HCT116 (cell line): ENCODE data around the gene FAM20B. TPM values are rescaled to one million over a fixed set of nuclear protein-coding genes. Genes with fewer than 3 reads are reported as not detected.
"Not testable (repeated sequence)": the region's sequence is repeated elsewhere in the genome, so short reads cannot be mapped to it uniquely, and the experiment has no call there.

Experiments used
- ATAC-seq: fragments of 200-7000 bp; cut with Tn5 transposase; 2 replicates; pipeline ENCODE4 v1.9.1; 2020; ENCODE audit warnings: mild to moderate bottlenecking, moderate library complexity
- BruUV-seq: library from RNA; stranded (reverse); fragments of 400-500 nt; replicated peaks from 2 replicates; lab custom pipeline; 2021; lab: Mats Ljungman, UMichigan
- CTCF ChIA-PET: fragments of 300-600 bp; sonication (Branson Sonifier 250); formaldehyde crosslinking; loops from one replicate; lab custom pipeline; 2021; ENCODE audit warnings: antibody characterized with exemption; lab: Charles Lee
- POLR2A ChIA-PET: fragments of 300-600, 350-600 bp; sonication (Branson Sonifier 250); formaldehyde crosslinking; loops from one replicate; lab custom pipeline; 2021; ENCODE audit warnings: antibody characterized with exemption; lab: Charles Lee
- RAD21 ChIA-PET, 2 experiments: fragments of 300-600 bp; sonication (Branson Sonifier 250); formaldehyde crosslinking; loops; one replicate each; lab custom pipeline; 2023; ENCODE audit warnings: low total read pairs in 2 of 2; ENCODE audit not compliant: uncharacterized antibody in 2 of 2, unreplicated experiment in 2 of 2, low non-redundant PET in 1 of 2; lab: Charles Lee
- DNase-seq: peaks from one replicate; pipeline ENCODE4 v3.0.0-alpha.2; 2010; ENCODE audit warnings: low read depth, low spot score
- H2AFZ ChIP-seq: fragments of 200-600 bp; shearing (Covaris generic), sonication (generic); 2 replicates; pipeline ENCODE4 v1.6.1; 2017; ENCODE audit warnings: low read depth, mixed run types, mixed read lengths, antibody characterized with exemption, low read length; ENCODE audit not compliant: poor library complexity, severe bottlenecking
- H3K27ac ChIP-seq: 2 replicates; pipeline ENCODE4 v1.5.1; 2012; ENCODE audit warnings: low read depth, low read length
- H3K27me3 ChIP-seq: fragments of 200-600 bp; sonication (generic); 2 replicates; pipeline ENCODE4 v1.6.1; 2016; ENCODE audit warnings: mixed run types, low read length, mixed read lengths; ENCODE audit not compliant: insufficient read depth
- H3K36me3 ChIP-seq, 2 experiments: fragments of 200-500 bp in 1 of 2; fragments of 200-600 bp in 1 of 2; sonication (Bioruptor generic) in 1 of 2; sonication (generic) in 1 of 2; 2 replicates each; pipeline versions ENCODE4 v1.5.1 to v1.6.1; 2014 to 2016; ENCODE audit warnings: low read length in 2 of 2, inconsistent platforms in 1 of 2, mixed read lengths in 1 of 2, mixed run types in 1 of 2; ENCODE audit not compliant: insufficient read depth in 2 of 2, control insufficient read depth in 1 of 2
- H3K4me1 ChIP-seq, 2 experiments: fragments of 200-600 bp in 1 of 2; sonication (generic) in 1 of 2; 2 replicates each; pipeline versions ENCODE4 v1.5.1 to v1.6.1; 2012 to 2017; ENCODE audit warnings: low read length in 2 of 2, inconsistent platforms in 1 of 2, mild to moderate bottlenecking in 1 of 2, mixed read lengths in 1 of 2, mixed run types in 1 of 2, moderate library complexity in 1 of 2; ENCODE audit not compliant: insufficient read depth in 2 of 2, control insufficient read depth in 1 of 2
- H3K4me2 ChIP-seq: fragments of 200-600 bp; sonication (generic); 2 replicates; pipeline ENCODE4 v1.6.1; 2017; ENCODE audit warnings: mixed run types, low read length, mixed read lengths
- H3K4me3 ChIP-seq, 2 experiments: fragments of 200-600 bp in 1 of 2; sonication (generic) in 1 of 2; replicated peaks in 1 of 2; 2 replicates each; pipeline ENCODE4 v1.5.1; 2011 to 2016; ENCODE audit warnings: low read length in 2 of 2, control low read depth in 1 of 2, low read depth in 1 of 2, mild to moderate bottlenecking in 1 of 2, mixed read lengths in 1 of 2, mixed run types in 1 of 2
- H3K79me2 ChIP-seq: fragments of 200-600 bp; sonication (generic); 2 replicates; pipeline ENCODE4 v1.6.1; 2017; ENCODE audit warnings: mild to moderate bottlenecking, mixed run types, low read length, moderate library complexity, mixed read lengths; ENCODE audit not compliant: insufficient read depth
- H3K9ac ChIP-seq: fragments of 200-600 bp; sonication (generic); 2 replicates; pipeline ENCODE4 v1.6.1; 2016; ENCODE audit warnings: low read length, mixed read lengths
- H3K9me2 ChIP-seq: fragments of 200-600 bp; sonication (generic), shearing (Covaris generic); 2 replicates; pipeline ENCODE4 v1.6.1; 2017; ENCODE audit warnings: mixed run types, mild to moderate bottlenecking, moderate library complexity; ENCODE audit not compliant: insufficient read depth
- H3K9me3 ChIP-seq, 2 experiments: fragments of 200-500 bp in 1 of 2; fragments of 200-600 bp in 1 of 2; sonication (Bioruptor generic) in 1 of 2; sonication (generic) in 1 of 2; 2 replicates each; pipeline ENCODE4 v1.6.1; 2014 to 2017; ENCODE audit warnings: low read length in 2 of 2, mixed read lengths in 2 of 2, inconsistent platforms in 1 of 2, low read depth in 1 of 2, mild to moderate bottlenecking in 1 of 2, mixed run types in 1 of 2, moderate library complexity in 1 of 2; ENCODE audit not compliant: control insufficient read depth in 1 of 2, insufficient read depth in 1 of 2
- H4K20me1 ChIP-seq: fragments of 200-600 bp; sonication (generic), shearing (Covaris generic); 2 replicates; pipeline ENCODE4 v1.6.1; 2017; ENCODE audit warnings: mixed run types, mild to moderate bottlenecking, moderate library complexity; ENCODE audit not compliant: insufficient read depth
- CBX3 ChIP-seq: IDR thresholded peaks from 2 replicates; pipeline ENCODE4 v1.6.1; 2012; ENCODE audit warnings: low read depth
- CEBPB ChIP-seq: IDR thresholded peaks from 2 replicates; pipeline ENCODE4 v1.6.1; 2012; ENCODE audit warnings: low read depth
- FOSL1 ChIP-seq: IDR thresholded peaks from 2 replicates; pipeline ENCODE4 v1.6.1; 2012; ENCODE audit warnings: low read depth
- RAD21 ChIP-seq: IDR thresholded peaks from 2 replicates; pipeline ENCODE4 v1.6.1; 2012; ENCODE audit warnings: low read depth, mild to moderate bottlenecking
- SIN3A ChIP-seq: IDR thresholded peaks from 2 replicates; pipeline ENCODE4 v1.6.1; 2012; ENCODE audit warnings: low read depth
- SRF ChIP-seq: IDR thresholded peaks from 2 replicates; pipeline ENCODE4 v1.6.1; 2012; ENCODE audit warnings: low read depth
- ZFX ChIP-seq: fragments of 450-650 bp; IDR thresholded peaks from 2 replicates; pipeline ENCODE4 v1.6.1; 2017
- intact Hi-C: fragments of 100-400 bp; cut with micrococcal nuclease; formaldehyde crosslinking; loops from 2 replicates; pipeline ENCODE4 v1.10.0; 2022
- total RNA-seq: library from RNA; stranded (reverse); gene quantifications from one replicate; pipeline ENCODE4 v1.2.1, GENCODE V29; 2021; ENCODE audit not compliant: unreplicated experiment
- TF ChIP-seq, protein P1 (sequence below): IDR thresholded peaks from 2 replicates; pipeline ENCODE4 v1.6.1; 2012; ENCODE audit warnings: low read depth
- TF ChIP-seq, protein P2 (sequence below): IDR thresholded peaks from 2 replicates; pipeline ENCODE4 v1.6.1; 2012

Gene FAM20B
- total RNA-seq, 1 experiment from 2014 or later: 36.7 TPM

DNA sequence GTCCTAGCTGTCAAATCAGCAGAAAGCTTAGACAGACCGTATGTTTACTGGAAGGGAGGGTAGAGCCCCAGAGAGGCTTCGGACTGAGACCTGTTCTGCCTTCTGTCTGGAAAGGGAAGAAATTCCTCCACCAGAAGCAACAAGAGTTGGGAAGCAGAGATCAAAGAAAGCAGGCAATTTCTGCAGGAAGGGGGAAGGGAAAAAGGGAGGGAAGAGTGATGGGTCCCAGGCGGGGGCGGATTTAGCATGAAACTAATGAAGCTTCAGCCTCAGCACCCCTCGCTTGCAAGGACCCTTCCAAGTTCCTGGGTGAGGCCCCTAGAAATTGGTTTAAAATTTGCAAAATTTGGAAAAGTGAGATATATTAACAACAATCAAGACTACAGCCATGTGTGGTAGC lies 26.6 kb upstream of the FAM20B start:
- BruUV-seq: no TSS peak
- Histone ChIP-seq H3K9me2 (no peaks in the 10 kb centered on the region), H3K36me3 (no peaks in the 10 kb centered on the region), H3K9me3 (no peaks in the 10 kb centered on the region), H3K79me2 (no peaks in the 10 kb centered on the region), H3K4me1 (peaks cover 0 to 11% of the 10 kb centered on the region in 2 experiments; a peak in 3 of 4 replicates), H3K27me3 (no peaks in the 10 kb centered on the region), H3K9ac (no peak overlapping the region), H3K4me3 (no peak overlapping the region), H3K27ac (no peak overlapping the region), H3K4me2 (no peak overlapping the region), H2AFZ (no peak overlapping the region), H4K20me1 (no peaks in the 10 kb centered on the region)
- ChIA-PET CTCF (no interaction called here), RAD21 (interaction anchor here in 1 of 2 experiments (0.7 kb wide), 1 partner anchor 394 kb away, joined by 4 read pairs; no protein-coding TSS in a partner anchor), POLR2A (no interaction called here)
- no peak for ATAC-seq
- intact Hi-C loops: no loop called here
- DNase-seq: no peak
- TF ChIP-seq ZFX (no peak), CBX3 (no peak), CEBPB (no peak), FOSL1 (no peak), SIN3A (no peak), SRF (no peak)
- TF ChIP-seq, protein P1, sequence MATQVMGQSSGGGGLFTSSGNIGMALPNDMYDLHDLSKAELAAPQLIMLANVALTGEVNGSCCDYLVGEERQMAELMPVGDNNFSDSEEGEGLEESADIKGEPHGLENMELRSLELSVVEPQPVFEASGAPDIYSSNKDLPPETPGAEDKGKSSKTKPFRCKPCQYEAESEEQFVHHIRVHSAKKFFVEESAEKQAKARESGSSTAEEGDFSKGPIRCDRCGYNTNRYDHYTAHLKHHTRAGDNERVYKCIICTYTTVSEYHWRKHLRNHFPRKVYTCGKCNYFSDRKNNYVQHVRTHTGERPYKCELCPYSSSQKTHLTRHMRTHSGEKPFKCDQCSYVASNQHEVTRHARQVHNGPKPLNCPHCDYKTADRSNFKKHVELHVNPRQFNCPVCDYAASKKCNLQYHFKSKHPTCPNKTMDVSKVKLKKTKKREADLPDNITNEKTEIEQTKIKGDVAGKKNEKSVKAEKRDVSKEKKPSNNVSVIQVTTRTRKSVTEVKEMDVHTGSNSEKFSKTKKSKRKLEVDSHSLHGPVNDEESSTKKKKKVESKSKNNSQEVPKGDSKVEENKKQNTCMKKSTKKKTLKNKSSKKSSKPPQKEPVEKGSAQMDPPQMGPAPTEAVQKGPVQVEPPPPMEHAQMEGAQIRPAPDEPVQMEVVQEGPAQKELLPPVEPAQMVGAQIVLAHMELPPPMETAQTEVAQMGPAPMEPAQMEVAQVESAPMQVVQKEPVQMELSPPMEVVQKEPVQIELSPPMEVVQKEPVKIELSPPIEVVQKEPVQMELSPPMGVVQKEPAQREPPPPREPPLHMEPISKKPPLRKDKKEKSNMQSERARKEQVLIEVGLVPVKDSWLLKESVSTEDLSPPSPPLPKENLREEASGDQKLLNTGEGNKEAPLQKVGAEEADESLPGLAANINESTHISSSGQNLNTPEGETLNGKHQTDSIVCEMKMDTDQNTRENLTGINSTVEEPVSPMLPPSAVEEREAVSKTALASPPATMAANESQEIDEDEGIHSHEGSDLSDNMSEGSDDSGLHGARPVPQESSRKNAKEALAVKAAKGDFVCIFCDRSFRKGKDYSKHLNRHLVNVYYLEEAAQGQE: no peak

DNA sequence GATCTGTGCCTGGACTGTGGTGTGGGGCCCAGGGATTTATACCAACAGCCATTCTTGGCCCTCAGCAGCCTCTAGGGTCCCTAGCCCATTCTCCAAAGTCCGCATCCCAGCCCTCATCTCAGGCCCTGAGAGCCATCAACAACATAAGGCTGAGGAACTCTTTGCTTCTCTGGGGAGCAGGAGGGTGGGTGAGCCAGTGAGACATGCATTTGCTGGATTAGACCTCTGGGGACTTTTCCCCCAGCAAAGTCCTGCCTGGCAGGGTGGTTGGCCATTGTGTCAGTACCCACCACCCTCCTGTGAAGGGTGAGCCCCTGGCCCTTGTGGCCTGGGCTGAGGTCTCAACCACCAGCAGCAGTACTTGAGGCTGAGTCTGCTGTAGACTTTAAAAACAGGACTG lies 24.2 kb upstream of the FAM20B start:
- BruUV-seq: no TSS peak
- ChIA-PET CTCF (interaction anchor here (1.8 to 3.7 kb wide), 4 partner anchors 16 to 500 kb away, joined by 5 to 26 read pairs (median 16); no protein-coding TSS in a partner anchor), POLR2A (no interaction called here), RAD21 (no interaction called here)
- Histone ChIP-seq H3K36me3 (no peaks in the 10 kb centered on the region), H3K79me2 (no peaks in the 10 kb centered on the region), H3K4me3 (no peak overlapping the region), H3K27ac (no peak overlapping the region), H3K4me2 (no peak overlapping the region), H3K9ac (no peak overlapping the region), H3K9me2 (no peaks in the 10 kb centered on the region), H3K4me1 (peaks cover 0 to 11% of the 10 kb centered on the region in 2 experiments; a peak in 3 of 4 replicates), H2AFZ (no peak overlapping the region), H4K20me1 (no peaks in the 10 kb centered on the region), H3K27me3 (no peaks in the 10 kb centered on the region), H3K9me3 (no peaks in the 10 kb centered on the region)
- TF ChIP-seq, protein P2, sequence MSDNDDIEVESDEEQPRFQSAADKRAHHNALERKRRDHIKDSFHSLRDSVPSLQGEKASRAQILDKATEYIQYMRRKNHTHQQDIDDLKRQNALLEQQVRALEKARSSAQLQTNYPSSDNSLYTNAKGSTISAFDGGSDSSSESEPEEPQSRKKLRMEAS: no peak
- no peak for TF ChIP-seq SRF
- TF ChIP-seq RAD21: no peak
- no peak for ATAC-seq
- intact Hi-C loops: loop anchor here (5.0 to 10.0 kb wide), 2 partner anchors 689 to 1057 kb away; no protein-coding TSS in a partner anchor
- no peak for DNase-seq

DNA sequence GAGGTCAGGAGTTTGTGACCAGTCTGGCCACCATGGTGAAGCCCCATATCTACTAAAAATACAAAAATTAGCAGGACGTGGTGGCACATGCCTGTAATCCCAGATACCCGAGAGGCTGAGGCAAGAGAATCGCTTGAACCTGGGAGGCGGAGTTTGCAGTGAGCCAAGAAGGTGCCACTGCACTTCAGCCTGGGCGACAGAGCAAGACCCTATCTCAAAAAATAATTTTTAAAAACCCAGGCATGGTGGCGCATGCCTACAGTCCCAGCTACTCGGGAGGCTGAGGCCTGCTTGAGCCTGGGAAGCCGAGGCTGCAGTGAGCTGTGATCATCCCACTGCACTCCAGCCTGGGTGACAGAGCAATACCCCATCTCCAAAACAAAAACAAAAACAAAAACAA lies 23.6 kb upstream of the FAM20B start:
- intact Hi-C loops: loop anchor here (1.0 to 10.0 kb wide), 4 partner anchors 460 to 1057 kb away; no protein-coding TSS in a partner anchor
- not testable (repeated sequence) for H3K27ac ChIP-seq, H3K9me2 ChIP-seq, BruUV-seq, H3K27me3 ChIP-seq, H3K36me3 ChIP-seq, H2AFZ ChIP-seq, H3K9me3 ChIP-seq, H3K4me3 ChIP-seq, H3K79me2 ChIP-seq, H4K20me1 ChIP-seq, DNase-seq, H3K9ac ChIP-seq
- ChIA-PET CTCF (interaction anchor here (1.3 to 4.1 kb wide), 17 partner anchors 15 to 970 kb away, joined by 3 to 42 read pairs (median 7); no protein-coding TSS in a partner anchor), POLR2A (interaction anchor here (0.8 kb wide), 1 partner anchor 12 kb away, joined by 3 read pairs; no protein-coding TSS in a partner anchor), RAD21 (interaction anchor here (0.6 to 3.0 kb wide), 7 partner anchors 316 to 702 kb away, joined by 3 to 10 read pairs (median 4); no protein-coding TSS in a partner anchor)
- Histone ChIP-seq H3K4me1 (peaks cover 0 to 11% of the 10 kb centered on the region in 2 experiments; a peak in 3 of 4 replicates), H3K4me2 (peak overlapping the region; percentile 49; the same call in 1 of the 2 replicates)
- 0 out of 2 replicates have a peak, but pooled peaks have one; percentile 5 for ATAC-seq
